NCI-H1105 treated with DMSO at 0.1 percent for 48 hours (cell line): ENCODE data around the gene AFF2.
A peak's percentile ranks its signal among the peaks of the same experiment; 100 is the strongest.
"Not testable (repeated sequence)": the region's sequence is repeated elsewhere in the genome, so short reads cannot be mapped to it uniquely, and the experiment has no call there.

Source experiments
- DNase-seq: peaks from one replicate; lab custom pipeline; 2025; lab: John Stamatoyannopoulos, UW

Gene AFF2

DNA sequence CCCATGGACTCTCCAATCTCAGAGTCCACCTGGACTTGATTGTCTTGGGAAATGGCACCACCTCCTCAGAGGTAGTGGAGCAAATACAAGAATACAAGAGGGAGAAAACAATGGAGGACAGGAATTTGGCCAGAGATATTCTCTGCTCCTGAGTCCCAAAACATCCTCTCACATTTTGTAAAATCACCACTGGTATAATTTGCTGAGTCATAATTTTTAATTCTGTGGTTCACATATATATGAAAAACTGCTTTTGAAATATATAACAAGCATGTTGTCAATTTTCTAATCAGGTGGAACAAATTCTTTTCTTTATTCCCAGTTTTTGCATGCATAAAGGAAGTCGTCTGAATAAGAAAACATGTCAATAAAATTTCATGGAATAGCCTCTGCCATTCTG lies 356.1 kb downstream of the AFF2 start:
- no peak for DNase-seq

DNA sequence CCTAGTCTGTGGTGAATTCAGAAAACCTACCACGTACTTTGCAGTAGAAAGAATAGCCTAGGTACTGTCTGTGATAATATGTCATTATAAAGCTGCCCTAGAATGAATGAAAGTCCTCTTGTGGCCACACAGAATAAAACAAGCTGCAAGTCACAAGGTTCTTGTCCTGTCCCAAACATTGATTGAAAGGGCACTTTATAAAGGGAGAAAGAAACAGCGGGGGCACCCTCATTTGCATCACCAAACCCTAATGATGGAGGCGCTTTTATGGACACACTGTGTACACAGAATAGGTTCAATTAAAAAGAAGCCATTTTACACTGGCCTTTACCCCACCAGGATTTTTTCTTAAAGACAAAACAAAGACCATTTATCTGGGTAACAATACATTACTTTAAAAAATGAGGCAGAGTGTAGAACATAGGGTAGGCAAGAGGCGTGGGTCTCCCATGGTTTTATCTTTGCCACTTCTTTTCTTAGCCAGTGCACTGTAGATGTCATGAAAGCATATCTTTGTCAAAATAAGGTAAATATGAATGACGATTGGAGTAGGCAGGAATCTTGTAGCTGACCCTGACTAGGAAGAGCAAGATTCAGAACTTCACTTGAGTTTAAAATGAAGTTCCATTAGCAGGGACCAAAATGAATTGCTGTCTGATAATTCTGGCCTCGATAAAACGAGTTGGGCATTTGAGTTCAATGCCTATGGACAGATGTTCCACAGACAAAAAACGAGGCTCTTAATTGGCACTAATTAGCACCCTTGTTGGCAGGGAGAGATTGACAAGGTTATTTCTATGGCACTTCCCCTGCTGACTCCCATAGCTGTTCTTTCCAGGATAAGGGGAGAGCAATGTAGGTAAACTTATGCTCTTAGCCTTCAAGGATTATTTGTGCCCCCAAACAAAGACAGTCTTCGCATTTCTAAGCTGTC lies 365.1 kb downstream of the AFF2 start:
- DNase-seq: peak; percentile 64

DNA sequence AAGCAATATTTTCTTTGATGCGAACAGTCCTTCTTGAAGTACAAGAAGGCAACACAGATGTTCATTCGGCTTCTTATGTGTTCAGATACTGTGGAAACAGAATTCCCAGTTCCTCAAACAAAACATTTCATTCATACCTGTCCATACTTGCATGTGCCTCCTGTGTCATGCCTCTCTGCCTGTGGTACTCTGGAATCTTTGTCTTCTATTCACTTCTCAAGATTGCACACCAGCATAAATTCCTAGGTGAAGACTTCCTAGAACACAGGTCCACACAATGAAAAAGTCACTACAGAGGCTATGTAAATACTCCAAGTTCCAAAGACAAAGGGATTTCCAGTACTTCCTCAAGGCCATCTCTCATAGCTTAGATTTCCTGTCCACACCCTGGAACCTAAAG lies 367.2 kb downstream of the AFF2 start:
- DNase-seq: no peak

DNA sequence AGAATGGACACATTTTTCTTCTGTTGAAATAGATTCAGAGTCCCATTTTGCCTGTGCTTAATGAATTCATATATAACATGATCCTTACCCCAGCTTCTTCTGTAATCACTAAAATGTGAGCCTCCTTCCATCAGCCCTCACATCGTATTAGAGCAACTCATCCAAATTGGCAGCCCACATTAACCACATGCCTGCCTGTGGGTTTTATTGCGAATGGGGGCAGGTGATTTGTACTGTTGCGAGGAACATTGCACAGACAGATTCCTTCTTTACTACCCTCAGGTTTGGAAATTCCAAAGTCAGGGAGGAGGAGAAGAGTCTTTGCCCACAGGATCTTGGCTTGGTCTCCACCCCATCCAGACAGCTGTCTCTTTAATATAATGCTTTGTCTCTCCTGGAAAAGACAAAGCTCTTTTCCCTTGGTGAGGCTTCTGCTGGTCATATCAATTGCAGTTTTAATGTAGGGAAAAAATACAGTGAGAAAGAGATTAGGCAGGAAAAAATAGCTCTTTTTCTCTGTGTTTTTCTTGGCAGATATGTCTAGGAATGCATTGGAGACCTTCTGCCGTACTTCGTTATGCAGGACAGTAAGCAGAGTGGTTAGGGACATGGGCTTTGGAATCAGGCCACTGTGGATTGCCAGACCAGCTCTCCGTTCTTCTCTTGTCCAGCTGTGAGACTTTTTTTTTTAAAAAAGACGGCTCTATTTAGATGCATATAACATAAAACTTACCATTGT lies 371.2 kb downstream of the AFF2 start:
- DNase-seq: no peak

DNA sequence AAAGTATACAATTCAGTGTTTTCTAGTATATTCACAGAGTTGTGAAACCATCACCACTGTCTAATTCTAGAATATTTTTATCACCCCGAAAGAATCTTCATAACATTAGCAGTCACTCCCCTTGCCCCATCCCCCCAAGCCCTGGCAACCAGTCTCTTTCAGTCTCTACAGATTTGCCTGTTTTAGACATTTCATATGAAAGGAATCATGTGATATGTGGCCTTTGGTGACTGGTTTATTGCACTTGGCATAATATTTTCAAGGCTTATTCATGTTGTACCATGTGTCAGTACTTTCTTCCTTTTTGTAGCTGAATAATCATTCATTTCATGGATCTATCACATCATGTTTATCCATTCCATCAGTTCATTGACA lies 371.7 kb downstream of the AFF2 start:
- no peak for DNase-seq

DNA sequence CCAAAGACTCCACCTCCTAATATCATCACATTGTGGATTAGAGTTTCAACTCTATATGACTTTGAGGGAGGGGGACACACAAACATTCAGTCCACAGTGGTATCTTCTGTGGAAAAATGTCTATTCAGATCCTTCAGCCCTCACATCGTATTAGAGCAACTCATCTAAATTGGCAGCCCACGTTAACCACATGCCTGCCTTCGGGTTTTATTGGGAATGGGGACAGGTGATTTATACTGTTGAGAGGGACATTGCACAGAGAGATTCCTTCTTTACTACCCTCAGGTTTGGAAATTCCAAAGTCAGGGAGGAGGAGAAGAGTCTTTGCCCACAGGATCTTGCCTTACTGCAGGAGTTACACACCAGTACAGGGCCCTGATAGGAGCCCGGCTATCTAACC lies 372.5 kb downstream of the AFF2 start:
- DNase-seq: no peak

DNA sequence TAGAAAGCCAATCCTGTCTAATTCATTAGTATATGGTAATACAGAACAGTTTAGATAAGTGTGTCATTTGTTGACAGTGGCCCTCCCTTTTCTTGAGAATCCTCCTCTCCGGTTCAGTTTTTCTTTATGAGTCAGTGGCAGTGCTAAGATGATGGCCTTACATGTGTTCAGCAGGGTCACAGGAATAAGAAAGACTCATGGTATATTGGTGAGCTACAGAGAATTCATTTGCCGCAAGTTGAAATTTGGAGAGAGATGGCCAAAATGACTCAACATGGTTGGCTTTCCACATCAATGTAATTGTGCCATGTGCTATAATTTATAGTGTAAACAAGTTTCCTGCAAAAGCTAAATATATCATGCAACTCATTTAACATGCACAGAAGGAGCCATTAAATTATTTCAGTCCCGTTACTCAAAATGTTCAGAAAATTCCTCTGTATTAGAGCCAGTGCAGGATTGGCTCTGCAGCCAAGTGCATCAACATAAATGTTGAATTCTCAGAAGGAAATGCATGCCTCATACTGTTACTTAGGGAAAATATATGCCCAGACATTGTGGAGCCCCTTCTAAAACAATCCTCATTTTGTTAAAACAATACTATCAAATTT lies 374.3 kb downstream of the AFF2 start:
- no peak for DNase-seq

DNA sequence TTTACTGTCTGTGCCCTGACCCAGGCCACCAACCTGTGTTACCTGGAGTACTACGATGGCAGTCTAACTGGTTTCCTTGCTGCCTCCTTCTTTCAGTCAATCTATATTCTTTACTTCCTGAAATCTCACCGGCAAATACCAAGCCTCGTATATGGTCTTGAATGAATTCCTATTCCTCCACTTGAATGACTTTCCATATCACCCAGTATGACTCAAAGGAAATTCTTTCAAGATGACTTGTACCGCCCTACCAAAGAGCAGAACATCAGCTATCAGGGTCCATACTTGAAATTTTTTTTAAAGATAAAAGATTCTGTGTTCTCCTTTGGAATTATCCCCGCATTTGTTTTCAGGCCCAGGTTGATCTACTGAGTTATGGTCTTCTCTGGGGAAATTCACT lies 378.0 kb downstream of the AFF2 start:
- DNase-seq: no peak

DNA sequence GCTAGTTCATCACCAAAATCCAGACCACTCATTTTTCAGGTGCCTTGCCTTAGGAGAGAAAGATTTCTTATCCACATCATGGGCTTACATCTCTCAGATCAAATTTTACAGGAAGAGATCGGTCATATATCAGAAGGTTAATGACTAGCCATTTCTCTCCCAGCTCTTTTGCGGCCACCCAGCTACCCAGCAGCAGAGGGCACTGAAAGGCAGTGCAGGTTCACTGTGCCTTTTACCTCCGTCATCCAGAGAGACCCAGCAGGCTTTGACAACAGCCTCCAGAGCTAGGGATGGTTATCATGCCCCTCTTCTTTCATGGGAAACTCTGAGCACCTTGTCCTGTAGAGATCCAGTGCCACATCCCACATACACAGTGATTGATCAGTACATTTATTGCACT lies 384.8 kb downstream of the AFF2 start:
- no peak for DNase-seq

DNA sequence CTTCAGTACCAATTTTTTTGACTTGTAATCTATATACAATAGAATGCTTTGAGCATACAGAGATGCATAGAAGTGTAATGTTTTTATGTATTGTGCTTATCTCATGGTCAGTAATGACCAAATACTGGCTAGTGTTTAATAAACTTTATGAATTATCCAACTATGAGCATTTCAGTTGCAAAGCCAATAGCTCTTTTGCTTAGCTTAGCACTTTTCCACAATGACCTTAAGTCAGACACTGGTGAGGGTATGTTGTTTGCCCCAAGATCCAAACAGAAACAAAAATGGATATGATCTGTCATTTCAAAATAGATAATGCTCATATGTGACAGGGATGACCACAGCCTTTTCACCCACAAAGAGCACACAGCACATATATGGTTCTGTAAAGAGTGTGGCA lies 393.0 kb downstream of the AFF2 start:
- no peak for DNase-seq

DNA sequence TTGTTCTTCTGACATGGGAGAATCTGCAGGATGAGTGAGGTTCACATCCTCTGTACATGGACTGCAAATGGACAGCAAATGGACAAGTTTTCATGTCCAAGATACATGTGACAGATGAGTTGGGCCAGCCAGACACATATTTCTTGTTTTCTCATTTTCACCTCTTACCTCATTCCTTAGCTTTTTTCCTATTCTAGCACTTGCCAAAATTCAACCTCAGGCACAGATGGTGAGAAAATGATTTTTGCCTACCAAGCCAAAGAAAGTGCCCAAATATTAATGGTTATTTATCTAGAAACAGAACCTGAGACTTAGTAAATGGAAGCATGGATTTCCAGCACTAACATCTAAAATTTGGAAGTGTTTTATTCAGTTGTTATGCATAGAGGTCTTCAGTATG lies 402.2 kb downstream of the AFF2 start:
- DNase-seq: no peak

DNA sequence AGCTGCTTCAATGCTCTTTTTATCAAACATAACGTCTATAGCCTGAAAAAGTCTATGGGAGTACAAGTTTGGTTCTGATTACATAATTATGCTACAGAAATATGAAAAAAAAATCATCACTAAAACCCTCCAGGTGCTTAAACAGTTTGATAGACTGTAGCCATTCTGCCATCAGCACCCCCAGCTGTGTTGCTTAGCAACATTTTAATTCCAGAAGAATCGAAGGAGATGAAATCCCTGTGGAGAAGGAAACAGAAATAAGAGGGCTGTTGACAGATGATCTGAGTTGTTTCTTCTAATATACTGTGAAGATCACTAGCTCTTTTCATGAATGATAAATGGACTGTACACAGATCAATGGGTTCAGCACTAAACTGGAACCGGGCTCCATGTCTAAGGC lies 402.8 kb downstream of the AFF2 start:
- no peak for DNase-seq

DNA sequence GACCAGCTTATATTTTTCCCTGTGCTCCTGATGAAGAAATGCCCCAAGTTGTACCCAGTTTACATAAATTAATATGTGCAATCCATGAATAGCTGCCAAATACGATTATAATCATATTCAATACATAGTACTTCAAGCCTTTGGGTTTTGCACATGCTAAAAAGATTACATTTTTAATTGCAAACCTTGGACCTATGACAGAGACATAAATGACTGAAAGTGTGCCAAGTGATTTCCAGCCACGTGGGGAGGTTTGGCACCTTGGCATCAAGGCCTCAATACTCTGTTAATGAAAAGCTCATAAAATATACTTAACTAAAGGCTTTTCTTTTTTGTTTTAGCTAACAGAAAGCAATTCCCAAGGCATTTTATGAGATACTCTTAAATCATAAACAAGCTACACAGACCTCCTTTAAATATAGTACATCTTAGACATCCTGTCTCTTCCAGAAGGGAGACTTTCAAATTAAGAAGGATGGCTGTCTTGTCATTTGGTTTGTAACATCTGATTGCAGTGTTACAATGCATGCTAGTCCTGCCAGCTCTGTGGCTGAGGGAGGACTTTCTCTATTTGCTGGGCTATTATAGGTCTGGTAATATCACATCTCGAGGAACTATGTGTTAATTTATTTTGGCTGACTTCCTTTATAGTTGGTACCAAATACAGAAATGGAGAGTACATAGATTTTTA lies 404.1 kb downstream of the AFF2 start:
- peak; percentile 64 for DNase-seq

DNA sequence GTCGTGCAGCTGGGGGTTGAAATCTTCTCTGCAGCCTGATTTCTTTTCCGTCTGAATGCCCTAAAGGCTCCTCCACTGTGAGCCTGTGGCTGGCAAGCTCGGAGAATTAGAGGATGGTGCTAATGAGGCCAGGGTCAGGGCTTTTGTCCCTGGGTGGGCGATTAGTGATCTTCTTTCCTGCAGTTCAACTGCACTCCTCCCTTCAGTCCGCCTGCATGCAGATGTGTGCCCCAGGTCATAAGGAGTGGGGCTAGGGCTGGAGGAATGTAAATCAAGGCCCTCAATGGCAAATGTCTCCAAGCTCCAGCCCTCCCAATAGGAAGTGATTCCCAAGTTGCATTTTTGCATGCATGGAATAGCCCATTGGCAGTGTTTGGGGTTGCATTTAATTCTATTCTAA lies 405.0 kb downstream of the AFF2 start:
- no peak for DNase-seq

DNA sequence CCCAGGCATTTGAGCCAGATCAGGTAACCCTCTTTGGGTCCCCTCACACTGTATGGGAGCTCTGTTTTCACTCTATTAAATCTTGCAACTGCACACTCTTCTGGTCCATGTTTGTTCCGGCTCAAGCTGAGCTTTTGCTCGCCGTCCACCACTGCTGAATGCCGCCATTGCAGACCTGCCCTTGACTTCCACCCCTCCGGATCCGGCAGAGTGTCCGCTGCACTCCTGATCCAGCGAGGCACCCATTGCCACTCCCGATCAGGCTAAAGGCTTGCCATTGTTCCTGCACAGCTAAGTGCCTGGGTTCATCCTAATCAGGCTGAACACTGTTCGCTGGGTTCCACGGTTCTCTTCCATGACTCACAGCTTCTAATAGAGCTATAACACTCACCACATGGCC lies 406.2 kb downstream of the AFF2 start:
- DNase-seq: not testable (repeated sequence)

DNA sequence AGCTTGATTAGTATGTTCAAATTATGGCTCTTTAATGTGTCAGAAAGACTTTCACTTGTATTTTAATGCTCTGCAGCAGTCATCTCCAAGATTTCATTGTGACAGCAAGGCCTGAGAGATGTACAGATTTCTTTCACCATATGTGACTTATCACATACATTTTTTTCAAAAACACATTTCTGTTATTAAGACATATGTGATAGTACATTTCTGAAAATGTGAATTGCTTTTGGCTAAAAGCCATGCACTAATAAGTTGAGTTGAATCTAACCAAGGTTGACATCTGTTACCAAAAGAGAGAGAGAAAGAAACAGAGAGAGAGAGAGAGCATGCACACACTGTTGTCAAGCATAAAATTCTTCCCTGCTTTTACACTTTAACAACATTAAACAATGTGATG lies 409.3 kb downstream of the AFF2 start:
- no peak for DNase-seq

DNA sequence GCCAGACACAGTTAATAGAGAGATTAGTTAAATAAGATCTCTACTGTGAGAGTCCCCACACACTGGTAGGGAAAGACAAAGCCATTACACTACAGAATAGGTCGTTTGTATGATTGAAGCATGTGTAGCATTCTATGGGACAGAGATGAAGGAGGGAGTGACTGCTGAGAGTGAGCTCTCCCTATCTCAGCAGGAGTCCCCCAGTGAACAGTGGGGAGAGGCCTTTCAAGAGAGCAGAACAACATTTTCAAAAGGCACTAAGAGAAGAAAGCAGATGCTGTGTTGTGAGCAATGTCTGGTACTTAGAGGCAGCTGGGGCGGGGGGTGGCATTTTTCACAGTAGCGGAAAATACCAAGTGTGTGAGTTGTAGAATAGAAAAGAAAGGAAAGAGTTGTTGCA lies 413.6 kb downstream of the AFF2 start:
- no peak for DNase-seq

DNA sequence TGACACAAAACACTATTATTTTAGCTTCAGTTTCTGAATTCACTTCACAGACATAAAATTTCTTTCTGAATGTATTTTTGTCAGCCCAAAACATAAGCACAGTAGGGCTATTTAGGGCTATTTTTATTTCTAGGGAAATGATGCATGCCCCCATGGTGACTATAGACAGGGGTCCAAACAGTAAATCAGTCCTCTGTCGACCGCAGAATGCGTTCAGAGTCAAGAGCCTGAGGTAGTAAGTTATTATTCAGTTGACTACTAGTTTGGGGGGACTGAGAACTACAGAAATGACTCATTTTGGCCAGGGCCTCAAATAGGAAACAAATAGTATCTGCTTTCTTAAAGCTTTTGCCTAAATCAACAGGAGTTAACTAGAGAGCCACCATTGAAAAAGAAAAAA lies 414.4 kb downstream of the AFF2 start:
- DNase-seq: no peak

DNA sequence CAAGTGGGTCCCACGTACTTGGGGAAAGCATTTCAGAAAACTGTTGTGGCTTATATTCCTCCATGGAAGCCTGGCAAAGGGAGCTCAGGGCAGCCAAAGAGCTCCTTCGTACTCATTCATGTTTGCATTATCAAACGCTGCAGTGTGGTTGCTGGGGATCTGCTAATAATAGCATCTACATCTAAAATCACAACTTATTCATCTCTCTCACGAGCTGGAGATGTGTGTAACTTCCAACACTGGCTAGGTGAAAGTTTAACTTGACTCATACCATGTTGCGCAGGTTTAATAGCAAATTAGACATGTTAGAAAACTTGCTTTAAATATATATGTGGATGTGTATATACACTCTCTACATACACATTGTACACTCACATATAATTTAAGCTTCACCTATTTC lies 415.1 kb downstream of the AFF2 start:
- no peak for DNase-seq

DNA sequence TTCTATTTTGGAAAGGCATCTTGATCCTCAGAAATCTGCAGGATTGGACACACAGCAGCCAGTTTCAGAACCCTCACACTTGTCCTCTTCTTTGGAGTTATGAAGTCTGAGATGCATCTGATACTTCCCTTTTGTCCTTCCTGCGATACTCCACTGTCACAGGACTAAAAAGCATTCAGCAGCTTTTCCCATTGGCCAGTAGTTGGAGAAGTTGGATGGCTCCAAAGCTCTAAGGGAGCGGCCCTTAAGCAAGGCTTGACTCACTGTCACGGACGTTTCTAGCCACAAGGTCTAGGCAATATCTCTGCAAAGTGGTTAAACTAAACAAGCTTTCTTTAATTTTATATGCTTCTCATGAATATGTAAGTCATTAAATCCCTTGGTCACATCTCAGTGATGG lies 417.0 kb downstream of the AFF2 start:
- DNase-seq: no peak

DNA sequence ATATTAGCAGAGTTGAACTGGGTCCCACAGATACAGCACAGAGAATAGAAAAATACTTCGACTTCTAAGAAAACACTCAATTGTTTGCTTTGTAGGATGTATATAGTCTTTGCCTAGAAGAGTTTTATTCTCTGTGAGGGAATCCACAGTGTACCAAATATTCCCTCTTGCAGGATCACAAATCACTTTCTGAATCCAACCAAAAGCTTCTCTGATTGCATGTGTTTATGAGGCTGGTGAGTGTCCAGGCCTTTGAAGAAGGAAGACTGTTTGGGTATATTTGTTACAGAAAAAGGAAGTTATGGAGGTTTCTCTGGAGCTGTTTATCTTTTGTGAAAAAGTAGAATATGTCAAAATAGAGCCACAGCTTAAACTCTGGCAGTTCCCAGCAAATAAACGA lies 423.2 kb downstream of the AFF2 start:
- no peak for DNase-seq

DNA sequence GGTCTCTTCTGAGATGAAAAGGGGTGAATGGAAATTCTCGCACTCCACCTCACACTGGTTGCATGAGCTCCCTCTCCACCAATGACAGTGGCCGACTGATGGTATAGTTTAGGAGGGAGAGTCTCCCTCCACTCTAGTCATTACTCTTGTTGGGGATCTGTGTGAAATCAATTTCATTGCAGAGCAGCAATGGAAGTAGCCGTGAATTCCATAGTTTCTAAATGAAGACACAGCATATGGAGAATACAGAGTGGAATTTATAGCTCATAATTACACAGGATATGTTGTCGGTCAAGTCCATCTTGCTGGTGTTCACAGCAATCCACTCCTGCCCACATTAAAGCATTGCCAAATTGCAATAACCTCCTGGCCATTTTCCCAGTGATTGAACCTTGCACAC lies 426.0 kb downstream of the AFF2 start:
- no peak for DNase-seq

DNA sequence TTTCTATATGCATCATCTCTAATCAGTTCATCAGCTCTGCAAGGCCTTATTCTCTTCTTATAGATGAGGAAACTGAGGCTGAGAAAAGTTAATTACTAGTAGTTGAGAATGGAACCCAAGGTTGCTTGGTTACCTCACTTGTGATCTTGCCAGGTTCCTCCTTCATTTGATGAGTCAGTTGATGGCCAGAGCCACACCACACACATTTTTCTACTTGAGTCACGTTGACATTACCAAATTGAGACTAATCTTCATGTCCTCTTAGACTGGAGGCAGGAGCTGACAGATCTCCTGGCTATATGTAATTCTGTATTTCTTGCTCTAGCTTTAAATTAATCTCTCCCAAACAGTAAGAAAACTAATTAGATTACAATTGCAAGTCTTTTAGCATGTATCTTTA lies 428.4 kb downstream of the AFF2 start:
- DNase-seq: no peak
